CD4-positive, alpha-beta T cell treated with Interferon alpha-2 for 1 hour (primary cell): ENCODE data around the gene FLG2.
A peak's percentile ranks its signal among the peaks of the same experiment; 100 is the strongest.
"Not testable (repeated sequence)": the region's sequence is repeated elsewhere in the genome, so short reads cannot be mapped to it uniquely, and the experiment has no call there.

Source experiments
- DNase-seq, 2 donors: peaks; one replicate each; pipeline ENCODE4 v3.0.0-alpha.2; 2020 to 2022

The FLG2 gene

GRCh38 chr1:152359906-152360305 is at the start of gene FLG2:
Gene FLG2 (minus strand): TSS chr1:152360006. CDS start chr1:152358884, 1,122 bp downstream.
- no peak for DNase-seq

GRCh38 chr1:152408664-152409063 is 48.9 kb upstream of the FLG2 start:
- DNase-seq = no peak

GRCh38 chr1:152398812-152399698 is 39.2 kb upstream of the FLG2 start:
- DNase-seq = peak in 1 of 2 donors; percentile 17

GRCh38 chr1:152397474-152397873 is 37.7 kb upstream of the FLG2 start:
- DNase-seq = no peak

- DNase-seq = no peak
Observed at GRCh38 chr1:152394151-152394550, 34.3 kb upstream of the FLG2 start.

- DNase-seq = peak in 1 of 2 donors; percentile 60
Observed at GRCh38 chr1:152392909-152393308, 33.1 kb upstream of the FLG2 start.

GRCh38 chr1:152388889-152389288 is 29.1 kb upstream of the FLG2 start:
- no peak for DNase-seq

GRCh38 chr1:152386940-152387339 is 27.1 kb upstream of the FLG2 start:
- DNase-seq = no peak

GRCh38 chr1:152380932-152381331 is 21.1 kb upstream of the FLG2 start:
- DNase-seq = no peak

GRCh38 chr1:152374451-152374850 is 14.6 kb upstream of the FLG2 start:
- no peak for DNase-seq

- no peak for DNase-seq
Observed at GRCh38 chr1:152372672-152373071, 12.9 kb upstream of the FLG2 start.

GRCh38 chr1:152367436-152367835 is 7.6 kb upstream of the FLG2 start:
- DNase-seq = no peak

GRCh38 chr1:152356736-152357135 is 3.1 kb downstream of the FLG2 start:
- no peak for DNase-seq

GRCh38 chr1:152349611-152350010 is 10.2 kb downstream of the FLG2 start:
- no peak for DNase-seq

GRCh38 chr1:152348447-152348846 is 11.4 kb downstream of the FLG2 start:
- no peak for DNase-seq

- DNase-seq = peak; percentile 10 to 72
Observed at GRCh38 chr1:152347116-152347728, 12.6 kb downstream of the FLG2 start.

- no peak for DNase-seq
Observed at GRCh38 chr1:152344438-152344837, 15.4 kb downstream of the FLG2 start.

GRCh38 chr1:152343006-152343405 is 16.8 kb downstream of the FLG2 start:
- no peak for DNase-seq

- DNase-seq = no peak
Observed at GRCh38 chr1:152335399-152335798, 24.4 kb downstream of the FLG2 start.

- no peak for DNase-seq
Observed at GRCh38 chr1:152328801-152329391, 30.9 kb downstream of the FLG2 start.

- DNase-seq = no peak
Observed at GRCh38 chr1:152325111-152325510, 34.7 kb downstream of the FLG2 start, which contains the start of gene FLG. Gene FLG (minus strand): TSS chr1:152325239. CDS start chr1:152315456, 9,783 bp downstream.

GRCh38 chr1:152313970-152314369 is 45.8 kb downstream of the FLG2 start:
- no peak for DNase-seq

GRCh38 chr1:152313319-152313801 is 46.4 kb downstream of the FLG2 start:
- DNase-seq = no peak

GRCh38 chr1:152312169-152312568 is 47.6 kb downstream of the FLG2 start:
- DNase-seq = not testable (repeated sequence)
